Esophagus muscularis mucosa (tissue), 4 donors: ENCODE results near the gene KRT82.

ENCODE experiments used
- CTCF ChIP-seq, 3 experiments: fragments of 200-600 bp in 2 of 3; fragments of 450-650 bp in 1 of 3; sonication (generic) in 2 of 3; IDR thresholded peaks; one replicate each; pipeline ENCODE4 v1.5.1; 2017 to 2019; ENCODE audit warnings: antibody characterized with exemption in 3 of 3, mild to moderate bottlenecking in 2 of 3, moderate library complexity in 1 of 3
- EP300 ChIP-seq: sonication (generic); formaldehyde crosslinking; IDR thresholded peaks from one replicate; pipeline ENCODE4 v1.6.1; 2017; ENCODE audit warnings: antibody characterized with exemption
- POLR2A ChIP-seq: fragments of 450-650 bp; IDR thresholded peaks from one replicate; pipeline ENCODE4 v1.6.1; 2017; ENCODE audit warnings: antibody characterized with exemption, moderate library complexity, mild to moderate bottlenecking, low read depth

GRCh38 chr12:52389313-52390207 lies 16.6 kb downstream of the KRT82 start:
- TF ChIP-seq CTCF (IDR thresholded peaks at IDR 0.05) (no peak), POLR2A (no peak), EP300 (no peak)
